ENCODE measurements around the gene FBXL7. TPM values are rescaled to one million over a fixed set of nuclear protein-coding genes. Genes with fewer than 3 reads are reported as not detected.

FBXL7 gene
- total and polyA plus RNA-seq, 12 donors = 8.7 to 33.4 (median 23.5) TPM

GRCh38 chr5:15702102-15702501, 202.1 kb downstream of the FBXL7 start:
- 94 to 97% methylated on average over 9 of the region's 9 CpGs for WGBS, 2 donors
- H3K9me3 ChIP-seq = no peaks in the 10 kb centered on the region
- H3K27me3 ChIP-seq = no peaks in the 10 kb centered on the region
- intact Hi-C loops (cut with DNase I) = no loop called here
- no peak for TF ChIP-seq CTCF (IDR thresholded peaks at IDR 0.05)
- no peak overlapping the region for H3K4me3 ChIP-seq
- DNase-seq (no peak), ATAC-seq (no peak)
- no peaks in the 10 kb centered on the region for H3K36me3 ChIP-seq
- H3K4me1 ChIP-seq = peaks cover 0 to 63% (median 21%) of the 10 kb centered on the region in 9 donors
- H3K27ac ChIP-seq = no peak overlapping the region

GRCh38 chr5:15703901-15704300, 203.9 kb downstream of the FBXL7 start:
- ATAC-seq = peak in 7 of 8 donors; percentile 17 to 60 (median 40)

GRCh38 chr5:15704397-15704947, 204.5 kb downstream of the FBXL7 start:
- H3K36me3 ChIP-seq = no peaks in the 10 kb centered on the region
- TF ChIP-seq CTCF (IDR thresholded peaks at IDR 0.05) = no peak
- DNase-seq = no peak
- no peaks in the 10 kb centered on the region for H3K27me3 ChIP-seq
- peak in 6 of 8 donors; percentile 31 to 79 (median 74) for ATAC-seq
- intact Hi-C loops (cut with DNase I) = no loop called here
- peak overlapping the region in 5 of 10 donors; percentile 13 to 66 (median 33) for H3K27ac ChIP-seq
- H3K4me1 ChIP-seq = peaks cover 0 to 64% (median 33%) of the 10 kb centered on the region in 9 donors
- no peak overlapping the region for H3K4me3 ChIP-seq
- no peaks in the 10 kb centered on the region for H3K9me3 ChIP-seq

More at GRCh38 chr5:15703901-15704300, 203.9 kb downstream of the FBXL7 start:
- no peaks in the 10 kb centered on the region for H3K27me3 ChIP-seq
- DNase-seq = no peak
- intact Hi-C loops (cut with DNase I) = no loop called here
- H3K4me3 ChIP-seq = no peak overlapping the region
- no peaks in the 10 kb centered on the region for H3K9me3 ChIP-seq
- no peak for TF ChIP-seq CTCF (IDR thresholded peaks at IDR 0.05)
- WGBS, 2 donors = 56 to 70% methylated on average over 3 of the region's 3 CpGs
- peak overlapping the region in 4 of 10 donors; percentile 17 to 66 (median 40) for H3K27ac ChIP-seq
- H3K36me3 ChIP-seq = no peaks in the 10 kb centered on the region
- peaks cover 0 to 70% (median 33%) of the 10 kb centered on the region in 9 donors for H3K4me1 ChIP-seq

GRCh38 chr5:15707631-15708030, 207.7 kb downstream of the FBXL7 start:
- WGBS, 2 donors = 55 to 56% methylated on average over 2 of the region's 2 CpGs
- no peak for ATAC-seq
- H3K4me1 ChIP-seq = peaks cover 0 to 54% (median 32%) of the 10 kb centered on the region in 9 donors

More at GRCh38 chr5:15707631-15708030, 207.7 kb downstream of the FBXL7 start:
- no peaks in the 10 kb centered on the region for H3K36me3 ChIP-seq
- intact Hi-C loops (cut with DNase I) = no loop called here
- TF ChIP-seq CTCF (IDR thresholded peaks at IDR 0.05) = no peak
- no peaks in the 10 kb centered on the region for H3K9me3 ChIP-seq
- H3K27ac ChIP-seq = no peak overlapping the region
- H3K4me3 ChIP-seq = no peak overlapping the region
- no peak for DNase-seq
- H3K27me3 ChIP-seq = no peaks in the 10 kb centered on the region

Measured in heart right ventricle (tissue), 16 donors.